GM19328 (cell line): ENCODE data around the gene TMEM174.
"Not testable (repeated sequence)": the region's sequence is repeated elsewhere in the genome, so short reads cannot be mapped to it uniquely, and the experiment has no call there.

Source experiments
- ATAC-seq: cut with Tn5 transposase; IDR thresholded peaks from one replicate; pipeline ENCODE4 v1.9.1; 2021; ENCODE audit warnings: mild to moderate bottlenecking, moderate library complexity; ENCODE audit not compliant: unreplicated experiment

The TMEM174 gene

GRCh38 chr5:73188764-73189531, 16.0 kb downstream of the TMEM174 start:
- ATAC-seq, result no peak

- ATAC-seq, result no peak
Measured at GRCh38 chr5:73189871-73190376, 16.9 kb downstream of the TMEM174 start.

- ATAC-seq, result no peak
Measured at GRCh38 chr5:73192370-73192769, 19.4 kb downstream of the TMEM174 start.

- ATAC-seq, result no peak
Measured at GRCh38 chr5:73193592-73193991, 20.6 kb downstream of the TMEM174 start.

GRCh38 chr5:73196201-73196600, 23.2 kb downstream of the TMEM174 start:
- no peak for ATAC-seq

- ATAC-seq, result no peak
Measured at GRCh38 chr5:73197637-73198257, 24.8 kb downstream of the TMEM174 start.

- ATAC-seq, result no peak
Measured at GRCh38 chr5:73198833-73199592, 26.0 kb downstream of the TMEM174 start.

- no peak for ATAC-seq
Measured at GRCh38 chr5:73199671-73200070, 26.7 kb downstream of the TMEM174 start.

- no peak for ATAC-seq
Measured at GRCh38 chr5:73201547-73202513, 28.8 kb downstream of the TMEM174 start.

GRCh38 chr5:73204332-73204731, 31.3 kb downstream of the TMEM174 start:
- ATAC-seq, result no peak

- ATAC-seq, result no peak
Measured at GRCh38 chr5:73204733-73205132, 31.7 kb downstream of the TMEM174 start.

GRCh38 chr5:73205305-73205704, 32.3 kb downstream of the TMEM174 start:
- no peak for ATAC-seq

- ATAC-seq, result not testable (repeated sequence)
Measured at GRCh38 chr5:73207239-73207638, 34.2 kb downstream of the TMEM174 start.

- not testable (repeated sequence) for ATAC-seq
Measured at GRCh38 chr5:73209075-73209474, 36.1 kb downstream of the TMEM174 start.

GRCh38 chr5:73212693-73213092, 39.7 kb downstream of the TMEM174 start:
- not testable (repeated sequence) for ATAC-seq

GRCh38 chr5:73213566-73213998, 40.6 kb downstream of the TMEM174 start:
- ATAC-seq, result no peak

GRCh38 chr5:73214306-73214705, 41.3 kb downstream of the TMEM174 start:
- ATAC-seq, result no peak

GRCh38 chr5:73214996-73215395, 42.0 kb downstream of the TMEM174 start:
- no peak for ATAC-seq

GRCh38 chr5:73215531-73215890, 42.5 kb downstream of the TMEM174 start:
- ATAC-seq, result no peak

GRCh38 chr5:73215891-73216610, 43.1 kb downstream of the TMEM174 start:
- ATAC-seq, result no peak
